Mesenteric fat pad (tissue), 1 donor: ENCODE data around the gene ERICH6B. TPM values are rescaled to one million over a fixed set of nuclear protein-coding genes. Genes with fewer than 3 reads are reported as not detected.

Experiments used
- DNase-seq: peaks from one replicate; pipeline ENCODE4 v3.0.0-alpha.2; 2020; ENCODE audit warnings: low spot score
- total RNA-seq: library from RNA; stranded (reverse); fragmentation: NEBNext Ultra II Directional; extraction: Animal tissue kit (Norgen Biotek cat#: 25700); gene quantifications from one replicate; pipeline ENCODE4 v1.2.1, GENCODE V29; 2021
- donor health status: DM: yes; HTN: yes; CAD: no.

ERICH6B gene
- total RNA-seq, 1 donor from 2014 or later: not detected

DNA sequence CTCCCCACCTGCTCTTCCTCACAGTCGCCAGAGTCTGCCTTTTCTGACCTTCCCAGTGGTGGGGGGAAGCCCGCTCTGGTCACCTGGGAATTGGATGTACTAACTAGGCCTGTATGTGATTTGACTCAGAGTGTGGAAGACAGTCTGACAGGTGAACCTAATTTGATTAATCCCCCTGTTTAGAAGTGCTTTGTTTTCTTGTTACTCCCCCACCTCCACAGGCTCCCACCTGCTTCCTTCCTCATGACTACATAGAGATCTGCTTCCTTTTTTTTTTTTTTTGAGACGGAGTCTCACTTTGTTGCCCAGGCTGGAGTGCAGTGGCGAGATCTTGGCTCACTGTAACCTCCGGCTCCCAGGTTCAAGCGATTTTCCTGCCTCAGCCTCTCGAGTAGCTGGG is 106.8 kb downstream of the ERICH6B start:
- DNase-seq: no peak

DNA sequence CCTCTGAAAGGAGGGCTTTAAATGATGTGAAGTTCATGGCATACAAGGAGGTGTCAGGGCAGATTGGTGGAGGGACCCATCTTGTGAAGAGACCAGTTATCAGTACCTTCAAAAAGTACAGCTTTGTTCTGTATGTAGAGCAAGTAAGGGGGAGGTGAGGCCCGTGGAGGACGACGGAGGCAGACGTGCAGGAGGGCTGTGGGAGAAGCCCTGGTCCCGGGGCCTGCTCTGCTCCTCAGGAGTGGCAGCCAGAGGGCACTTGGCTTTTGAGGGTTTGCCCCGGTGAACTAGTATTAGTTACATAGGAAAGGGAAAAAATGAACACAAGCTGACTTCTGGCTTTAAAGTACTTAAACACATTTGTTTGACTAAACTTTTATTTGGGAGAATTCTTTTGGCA is 108.7 kb downstream of the ERICH6B start:
- DNase-seq: no peak

GRCh38 chr13:45503658-45504057 is 111.9 kb downstream of the ERICH6B start:
- DNase-seq: no peak

- DNase-seq: no peak
These were observed 114.4 kb downstream of the ERICH6B start for GRCh38 chr13:45501175-45501526.

DNA sequence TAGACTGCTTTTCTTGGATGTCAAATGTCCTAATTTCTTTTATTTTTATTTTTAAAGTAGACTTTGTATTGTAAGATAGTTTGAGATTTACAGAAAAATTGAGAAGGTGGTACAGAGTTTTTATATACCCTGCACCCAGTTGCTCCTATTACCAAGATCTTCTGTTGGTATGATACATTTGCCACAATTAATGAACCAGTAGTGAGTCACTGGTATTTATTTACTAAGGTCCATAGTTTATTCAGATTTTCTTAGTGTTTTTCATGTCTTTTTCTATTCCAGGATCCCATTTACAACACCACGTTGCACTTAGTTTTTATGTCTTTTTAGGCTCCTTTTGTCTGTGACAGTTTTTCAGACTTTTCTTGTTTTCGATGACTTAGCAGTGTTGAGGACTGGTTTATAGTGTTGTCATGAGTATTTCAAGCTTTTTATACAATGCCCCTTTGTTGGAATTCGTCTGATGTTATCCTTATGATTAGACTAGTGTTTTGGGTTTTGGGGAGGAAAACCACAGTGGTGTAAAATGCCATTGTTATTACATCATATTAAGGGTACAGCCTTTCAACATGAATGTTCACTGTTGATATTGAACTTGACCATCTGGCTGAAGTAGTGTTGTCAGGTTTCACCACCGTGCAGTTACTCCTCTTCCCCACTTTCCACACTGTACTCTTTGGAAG is 114.9 kb downstream of the ERICH6B start:
- DNase-seq: no peak

- no peak for DNase-seq
These were observed 118.6 kb downstream of the ERICH6B start for GRCh38 chr13:45496942-45497341.

- DNase-seq: no peak
These were observed 123.0 kb downstream of the ERICH6B start for GRCh38 chr13:45492538-45492937.

Other genes with a start within 250 kb of the ERICH6B start
- 30.5 TPM for gene SLC25A30, start 197.4 kb downstream of the ERICH6B start, total RNA-seq
- 19.9 TPM for gene COG3, start 150.8 kb downstream of the ERICH6B start, total RNA-seq
- not detected for gene CBY2, start 86.6 kb upstream of the ERICH6B start, total RNA-seq
- not detected for gene SIAH3, start 236.0 kb upstream of the ERICH6B start, total RNA-seq